GM19324 (cell line): Measurements from ENCODE around the gene OPRL1.

Experiments
- ATAC-seq: cut with Tn5 transposase; IDR thresholded peaks from one replicate; pipeline ENCODE4 v1.9.1; 2021; ENCODE audit warnings: mild to moderate bottlenecking, moderate library complexity; ENCODE audit not compliant: unreplicated experiment, low FRiP score

The OPRL1 gene

DNA sequence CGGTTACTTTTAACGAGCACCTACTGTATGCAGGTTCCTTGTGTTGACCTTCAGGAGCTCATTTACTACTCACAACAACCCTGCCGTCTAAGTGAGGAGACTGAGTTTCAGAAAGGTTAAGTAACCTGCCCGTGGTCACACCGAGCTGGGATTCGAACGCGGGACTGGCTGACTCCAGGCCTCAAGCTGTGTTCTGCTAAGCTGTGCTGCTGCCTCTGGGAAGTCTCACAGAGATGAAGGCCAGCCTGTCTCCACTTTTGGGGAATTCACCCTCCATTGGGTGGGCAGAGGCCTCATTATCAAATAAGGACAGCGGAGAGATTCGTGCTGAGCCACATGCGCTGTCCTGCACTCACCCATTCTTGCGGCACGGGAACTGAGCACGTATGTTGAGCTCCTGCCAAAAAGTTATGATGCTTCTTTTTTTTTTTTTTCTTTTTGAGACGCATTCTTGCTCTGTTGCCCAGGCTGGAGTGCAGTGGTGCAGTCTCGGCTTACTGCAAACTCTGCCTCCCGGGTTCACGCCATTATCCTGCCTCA lies 58.5 kb downstream of the OPRL1 start:
- ATAC-seq = no peak

- ATAC-seq = no peak
These were observed 59.5 kb downstream of the OPRL1 start for GRCh38 chr20:64139199-64140060.

DNA sequence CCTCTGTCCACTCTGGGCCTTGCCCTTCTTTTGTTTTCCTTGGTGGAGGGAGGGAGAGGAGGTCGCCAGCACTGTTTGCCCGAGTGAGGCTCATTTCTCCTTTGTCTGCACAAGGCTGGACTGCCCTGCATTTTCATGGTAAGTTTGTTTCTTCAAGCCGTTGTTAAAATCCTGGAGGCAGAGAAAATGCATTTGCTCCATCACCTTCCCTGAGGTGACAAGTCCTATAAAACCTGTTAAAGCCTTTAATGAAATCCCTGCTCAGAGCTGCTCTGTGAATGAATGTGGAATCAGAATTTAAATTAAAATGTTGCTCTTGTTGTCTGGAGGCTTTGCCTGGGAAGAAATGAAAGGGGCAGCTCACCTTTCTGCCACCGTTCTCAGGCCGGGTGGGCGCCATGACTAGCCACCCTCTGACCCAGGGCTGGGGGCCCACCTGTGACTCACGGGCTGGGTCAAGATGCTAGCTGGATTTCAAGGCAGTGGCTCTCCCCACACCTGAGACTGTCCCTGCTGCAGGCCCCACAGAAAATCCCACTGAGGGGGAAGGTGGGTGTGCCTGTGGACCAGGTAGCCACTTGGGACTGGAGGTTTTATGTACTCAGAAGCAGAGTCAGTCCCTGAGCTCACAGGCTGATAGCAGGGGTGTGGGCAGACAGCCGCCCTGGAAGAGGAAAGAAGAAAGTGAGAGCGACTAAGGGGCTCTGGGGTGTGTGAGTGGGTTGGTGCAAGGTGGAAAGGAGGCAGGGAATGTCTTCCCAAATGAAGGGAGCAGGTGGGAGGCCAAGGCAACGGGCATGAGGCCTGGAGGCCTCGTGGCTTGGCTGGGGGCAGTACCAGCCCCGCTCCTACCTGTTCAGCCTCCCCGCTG lies 60.4 kb downstream of the OPRL1 start:
- no peak for ATAC-seq

GRCh38 chr20:64140956-64141355 lies 61.1 kb downstream of the OPRL1 start:
- no peak for ATAC-seq

DNA sequence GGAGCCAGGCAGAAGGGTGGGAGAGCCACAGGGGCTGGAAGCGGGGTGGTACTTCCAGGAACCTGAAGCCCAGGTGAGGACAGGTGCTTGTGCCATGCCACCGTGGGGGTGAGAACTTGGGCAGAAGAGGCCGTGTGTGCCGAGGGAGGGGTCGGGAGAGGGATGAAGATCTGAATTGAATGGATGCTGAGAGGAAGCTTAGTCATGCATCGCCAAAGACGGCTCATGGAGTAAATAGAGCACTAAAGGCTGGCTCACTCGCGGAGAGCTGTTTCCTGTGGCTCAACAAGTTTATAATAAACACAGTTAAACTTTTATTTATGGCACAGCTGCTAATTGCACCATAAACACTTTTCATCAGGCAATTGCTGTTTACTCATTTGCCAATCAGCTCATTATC lies 62.7 kb downstream of the OPRL1 start:
- ATAC-seq = no peak

- no peak for ATAC-seq
These were observed 63.3 kb downstream of the OPRL1 start for GRCh38 chr20:64143018-64143801.

- ATAC-seq = no peak
These were observed 64.4 kb downstream of the OPRL1 start for GRCh38 chr20:64144144-64144912.

DNA sequence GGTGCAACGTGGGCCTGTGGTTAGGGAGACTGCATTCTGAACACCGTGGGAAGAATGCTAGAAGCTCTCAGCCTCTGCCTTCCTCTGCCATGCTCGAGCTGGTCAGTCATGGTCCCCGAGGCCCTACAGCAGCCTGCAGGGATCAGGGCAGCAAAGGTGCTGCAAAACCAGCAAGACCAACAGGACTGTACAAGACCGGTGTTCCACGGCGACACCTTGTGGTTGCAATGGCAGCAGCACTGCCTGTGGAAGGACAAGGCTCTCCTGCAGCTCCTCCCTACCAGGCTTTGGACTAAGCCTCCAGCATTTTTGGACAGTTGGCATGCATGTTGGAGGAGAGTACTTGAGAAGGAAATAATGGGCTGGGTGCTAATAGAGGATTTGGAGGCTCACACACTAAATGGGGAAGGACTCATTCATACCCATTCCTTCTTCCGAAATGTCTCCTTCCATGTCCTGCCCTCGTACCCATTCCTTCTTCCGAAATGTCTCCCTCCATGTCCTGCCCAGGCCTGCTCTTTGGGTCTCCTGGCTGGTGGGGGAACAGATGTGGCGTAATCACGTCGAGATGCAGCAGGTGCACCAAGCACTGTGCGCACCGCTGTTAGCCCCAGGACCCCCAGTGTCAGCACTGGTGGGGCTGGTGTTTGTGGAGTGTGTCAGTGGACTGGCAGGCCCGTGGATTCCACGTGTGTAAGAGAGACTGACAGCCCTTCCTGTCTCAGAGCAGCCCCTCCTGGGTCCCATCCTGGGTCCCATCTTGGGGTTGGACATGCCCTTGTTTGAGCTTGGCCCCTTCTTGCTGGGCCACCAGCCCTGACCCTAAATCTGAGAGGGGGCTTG lies 65.8 kb downstream of the OPRL1 start:
- no peak for ATAC-seq

- ATAC-seq = no peak
These were observed 66.5 kb downstream of the OPRL1 start for GRCh38 chr20:64146301-64146935.

DNA sequence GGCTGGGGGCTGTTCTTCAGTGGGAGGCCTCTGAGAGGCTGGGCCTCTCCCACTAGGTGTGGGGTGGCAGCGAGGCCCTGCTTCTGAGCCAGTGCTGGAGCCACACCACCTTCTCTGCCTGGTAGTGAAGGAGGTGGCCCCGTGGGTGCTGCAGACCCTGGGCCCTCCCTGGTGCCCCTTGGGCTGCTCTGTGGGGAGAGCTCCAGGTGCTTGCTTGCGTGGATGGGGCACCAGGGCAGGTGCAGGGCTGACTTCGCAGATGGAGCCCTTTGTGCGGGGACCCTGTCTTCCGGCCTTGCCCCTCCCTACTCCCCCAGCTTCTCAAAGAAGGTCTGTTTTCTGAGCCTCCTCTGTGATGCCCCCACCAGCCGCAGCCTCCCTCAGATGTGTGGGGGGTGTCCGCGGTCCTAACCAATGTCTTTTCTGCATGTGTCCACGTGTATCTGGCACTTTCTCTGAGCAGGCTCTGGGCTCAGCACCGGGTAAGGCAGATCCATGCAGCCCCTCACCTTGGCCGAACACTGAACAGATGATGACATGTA lies 67.1 kb downstream of the OPRL1 start:
- no peak for ATAC-seq

DNA sequence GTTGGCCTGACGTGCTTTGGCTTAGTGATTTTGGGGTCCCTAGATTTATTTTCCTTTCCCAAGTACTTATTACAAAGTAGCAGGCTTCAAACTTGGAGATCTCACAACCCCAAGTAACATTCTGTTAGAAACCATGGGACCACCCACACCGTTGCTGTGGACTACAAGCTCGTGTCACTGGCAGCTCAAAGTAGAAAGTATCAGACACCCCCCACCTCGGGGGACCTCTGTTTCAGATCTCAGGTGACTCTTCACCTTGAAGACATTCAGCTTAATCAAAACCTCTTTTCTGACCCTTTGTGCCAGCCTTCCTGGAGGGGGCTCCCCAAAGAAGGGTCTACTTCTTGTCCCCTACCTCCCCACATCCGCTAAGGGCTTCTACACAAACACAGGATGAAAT lies 68.7 kb downstream of the OPRL1 start:
- no peak for ATAC-seq

DNA sequence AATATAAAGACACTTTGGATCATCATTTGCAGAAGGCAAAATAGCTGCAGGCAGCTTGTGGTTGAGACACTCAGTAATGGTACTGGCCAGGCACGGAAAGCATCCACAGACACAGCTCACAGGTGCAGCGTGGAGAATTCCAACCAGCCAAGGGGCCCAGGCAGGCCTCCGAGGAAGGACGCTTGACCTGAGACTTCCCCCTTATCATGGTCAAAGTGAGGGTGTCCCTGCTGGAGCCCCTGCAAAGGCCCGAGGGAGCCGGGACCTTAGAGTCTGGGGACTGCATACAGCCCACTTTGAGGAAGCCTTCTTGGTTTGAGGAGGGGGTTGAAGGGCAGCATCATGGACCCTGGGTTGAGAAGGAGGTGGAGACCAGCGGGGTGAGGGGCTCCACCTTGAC lies 69.3 kb downstream of the OPRL1 start:
- no peak for ATAC-seq

DNA sequence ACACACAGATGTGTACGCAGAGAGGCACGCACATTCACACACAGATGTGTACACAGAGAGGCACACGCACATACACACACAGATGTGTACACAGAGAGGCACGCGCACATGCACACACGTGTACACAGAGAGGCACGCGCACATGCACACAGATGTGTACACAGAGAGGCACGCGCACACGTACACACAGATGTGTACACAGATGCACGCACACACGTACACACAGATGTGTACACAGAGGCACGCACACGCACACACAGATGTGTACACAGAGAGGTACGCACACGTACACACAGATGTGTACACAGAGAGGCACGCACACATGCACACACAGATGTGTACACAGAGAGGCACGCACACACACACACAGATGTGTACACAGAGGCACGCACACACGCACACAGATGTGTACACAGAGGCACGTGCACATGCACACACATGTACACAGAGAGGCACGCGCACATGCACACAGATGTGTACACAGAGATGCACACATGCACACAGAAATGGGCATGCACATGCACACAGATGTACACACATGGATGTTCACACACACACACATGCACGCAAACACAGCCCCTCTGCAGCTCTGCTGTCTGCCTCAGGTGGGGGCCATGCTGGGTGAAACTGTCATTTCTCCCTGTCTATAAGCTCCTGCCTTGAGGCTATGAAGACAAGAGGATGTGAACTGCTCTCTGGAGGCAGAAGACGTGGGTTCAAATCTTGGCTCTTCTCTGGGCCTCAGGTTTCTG lies 70.1 kb downstream of the OPRL1 start:
- no peak for ATAC-seq
